Stimulated activated CD8-positive, alpha-beta memory T cell treated with anti-CD3 and anti-CD28 coated beads, Interleukin-7, amount 100 ng/mL, for 1 hour (primary cell): ENCODE results near the gene ATAD3B.
"Not testable (repeated sequence)": the region's sequence is repeated elsewhere in the genome, so short reads cannot be mapped to it uniquely, and the experiment has no call there.

Experiments
- DNase-seq, 2 donors: peaks; one replicate each; pipeline ENCODE4 v3.0.0-alpha.2; 2020; ENCODE audit warnings: low read depth in 2 of 2

Gene ATAD3B, protein sequence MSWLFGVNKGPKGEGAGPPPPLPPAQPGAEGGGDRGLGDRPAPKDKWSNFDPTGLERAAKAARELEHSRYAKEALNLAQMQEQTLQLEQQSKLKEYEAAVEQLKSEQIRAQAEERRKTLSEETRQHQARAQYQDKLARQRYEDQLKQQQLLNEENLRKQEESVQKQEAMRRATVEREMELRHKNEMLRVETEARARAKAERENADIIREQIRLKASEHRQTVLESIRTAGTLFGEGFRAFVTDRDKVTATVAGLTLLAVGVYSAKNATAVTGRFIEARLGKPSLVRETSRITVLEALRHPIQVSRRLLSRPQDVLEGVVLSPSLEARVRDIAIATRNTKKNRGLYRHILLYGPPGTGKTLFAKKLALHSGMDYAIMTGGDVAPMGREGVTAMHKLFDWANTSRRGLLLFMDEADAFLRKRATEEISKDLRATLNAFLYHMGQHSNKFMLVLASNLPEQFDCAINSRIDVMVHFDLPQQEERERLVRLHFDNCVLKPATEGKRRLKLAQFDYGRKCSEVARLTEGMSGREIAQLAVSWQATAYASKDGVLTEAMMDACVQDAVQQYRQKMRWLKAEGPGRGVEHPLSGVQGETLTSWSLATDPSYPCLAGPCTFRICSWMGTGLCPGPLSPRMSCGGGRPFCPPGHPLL

DNA sequence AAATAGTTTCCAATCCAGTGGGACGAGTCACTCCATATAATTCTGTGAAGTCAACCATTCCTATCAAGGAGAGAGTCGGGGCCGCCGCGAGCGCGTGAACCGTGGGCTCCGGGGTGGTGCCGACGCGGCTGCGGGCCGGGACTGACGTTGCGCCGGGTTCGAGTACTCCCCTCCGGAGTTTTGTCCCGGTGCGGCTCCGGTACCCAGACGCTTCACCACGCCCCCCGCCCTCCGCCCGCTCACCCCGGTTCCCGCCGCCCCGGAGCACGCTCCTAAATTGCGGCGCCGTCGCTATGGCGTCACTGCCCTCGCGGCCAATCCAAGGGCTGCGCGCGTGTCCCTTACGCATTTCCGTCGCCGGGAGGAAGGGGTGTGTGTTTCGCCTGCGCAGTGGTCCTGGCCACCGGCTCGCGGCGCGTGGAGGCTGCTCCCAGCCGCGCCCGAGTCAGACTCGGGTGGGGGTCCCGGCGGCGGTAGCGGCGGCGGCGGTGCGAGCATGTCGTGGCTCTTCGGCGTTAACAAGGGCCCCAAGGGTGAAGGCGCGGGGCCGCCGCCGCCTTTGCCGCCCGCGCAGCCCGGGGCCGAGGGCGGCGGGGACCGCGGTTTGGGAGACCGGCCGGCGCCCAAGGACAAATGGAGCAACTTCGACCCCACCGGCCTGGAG, at the start of gene ATAD3B:
Gene ATAD3B (plus strand): TSS at position 377 of the 664 bp plus-strand sequence. CDS start 120 bp downstream, at position 497.
- DNase-seq: peak; percentile 76 to 80

- DNase-seq: no peak
Observed at GRCh38 chr1:1421907-1422464, 49.6 kb upstream of the ATAD3B start.

DNA sequence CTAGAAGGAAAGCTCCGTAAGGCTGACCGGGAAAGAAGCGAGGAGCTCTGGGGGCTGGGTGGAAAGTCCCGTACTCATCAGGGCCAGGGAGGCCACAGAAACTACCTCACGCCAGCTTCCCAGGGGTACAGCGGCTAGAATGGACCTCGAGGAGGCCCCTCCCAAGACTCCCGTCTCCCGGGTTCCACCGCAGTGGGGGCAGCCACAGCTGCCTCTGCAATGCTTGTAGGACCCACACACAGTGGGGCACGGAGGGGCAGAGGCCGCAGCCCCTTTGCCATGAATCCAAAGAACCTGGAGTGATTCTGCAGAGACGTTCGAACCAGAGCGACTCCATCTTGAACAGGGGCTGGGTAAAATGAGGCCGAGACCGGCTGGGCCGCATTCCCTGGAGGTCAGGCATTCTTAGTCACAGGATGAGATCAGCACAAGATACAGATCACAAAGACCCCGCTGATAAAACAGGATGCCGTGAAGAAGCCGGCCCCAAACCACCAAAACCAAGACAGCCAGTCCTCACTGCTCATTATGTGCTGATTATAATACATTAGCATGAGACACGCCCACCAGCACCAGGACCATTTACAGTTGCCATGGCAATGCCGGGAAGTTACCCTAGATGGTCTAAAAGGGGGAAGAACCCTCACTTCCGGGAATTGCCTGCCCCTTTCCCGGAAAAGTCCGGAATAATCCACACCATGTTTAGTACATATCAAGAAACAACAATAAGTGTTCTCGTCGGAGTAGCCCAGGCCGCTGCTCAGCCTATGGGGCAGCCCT, 48.9 kb upstream of the ATAD3B start:
- DNase-seq: no peak

DNA sequence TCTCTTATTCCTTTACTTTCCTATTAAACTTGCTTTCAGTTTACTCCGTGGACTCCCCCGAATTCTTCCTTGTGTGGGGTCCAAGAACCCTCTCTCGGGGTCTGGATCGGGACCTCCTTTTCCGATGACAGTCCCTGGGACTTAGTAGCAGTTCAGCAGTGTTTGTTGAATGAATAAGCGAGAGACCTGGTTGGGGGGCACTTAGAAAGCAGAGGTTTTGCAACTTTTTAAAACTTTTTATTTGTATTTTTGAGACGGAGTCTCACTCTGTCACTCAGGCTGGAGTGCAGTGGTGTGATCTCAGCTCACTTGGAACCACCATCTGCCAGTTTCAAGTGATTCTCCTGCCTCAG, 48.3 kb upstream of the ATAD3B start:
- DNase-seq: no peak

DNA sequence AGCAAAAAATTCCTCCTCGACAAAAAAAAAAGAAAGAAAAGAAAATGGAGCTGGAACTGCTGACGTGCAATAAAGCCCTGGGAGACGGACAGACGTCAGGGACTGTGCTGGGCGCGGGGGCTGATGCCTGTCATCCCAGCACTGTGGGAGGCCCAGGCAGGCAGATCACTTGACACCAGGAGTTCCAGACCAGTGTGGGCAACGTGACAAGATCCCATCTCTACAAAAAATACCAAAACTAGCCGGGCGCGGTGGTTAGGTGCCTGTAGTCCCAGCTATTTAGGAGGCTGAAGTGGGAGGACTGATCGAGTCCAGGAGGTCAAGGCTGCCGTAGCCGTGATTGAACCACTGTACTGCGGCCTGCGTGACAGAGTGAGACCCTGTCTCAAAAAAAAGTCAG, 46.9 kb upstream of the ATAD3B start:
- DNase-seq: no peak

DNA sequence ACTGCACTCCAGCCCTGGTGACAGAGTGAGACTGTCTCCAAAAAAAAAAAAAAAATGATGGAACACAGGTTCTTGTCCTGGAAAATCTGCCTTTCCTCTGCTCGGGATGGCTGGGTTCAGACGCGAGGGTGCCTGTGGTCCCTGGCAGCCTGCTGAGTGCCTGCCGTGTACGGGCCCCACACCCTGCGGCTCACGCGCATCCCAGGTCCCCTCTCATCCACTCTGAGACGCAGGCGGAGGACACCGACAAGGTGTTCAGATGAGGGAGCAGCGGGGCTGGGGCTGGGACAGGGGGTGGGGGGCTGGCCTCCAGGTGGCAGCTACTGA, 46.2 kb upstream of the ATAD3B start:
- no peak for DNase-seq

- DNase-seq: no peak
Observed at GRCh38 chr1:1425753-1426495, 45.6 kb upstream of the ATAD3B start.

- DNase-seq: no peak
Observed at GRCh38 chr1:1426496-1427105, 45.0 kb upstream of the ATAD3B start.

GRCh38 chr1:1427106-1427819, 44.3 kb upstream of the ATAD3B start:
- DNase-seq: no peak

DNA sequence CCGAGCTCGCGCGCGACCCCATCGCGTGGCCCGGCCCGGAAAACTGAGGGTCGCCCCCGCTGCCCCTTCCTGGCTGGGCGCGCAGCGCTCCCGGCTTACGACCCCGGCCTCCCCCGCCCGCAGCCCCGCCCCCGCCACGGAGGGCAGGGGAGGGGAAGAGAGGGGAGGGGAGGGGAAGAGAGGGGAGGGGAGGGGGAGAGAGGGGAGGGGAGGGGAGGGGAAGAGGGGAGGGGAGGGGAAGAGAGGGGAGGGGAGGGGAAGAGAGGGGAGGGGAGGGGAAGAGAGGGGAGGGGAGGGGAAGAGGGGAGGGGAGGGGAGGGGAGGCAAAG, 43.8 kb upstream of the ATAD3B start:
- DNase-seq: no peak

DNA sequence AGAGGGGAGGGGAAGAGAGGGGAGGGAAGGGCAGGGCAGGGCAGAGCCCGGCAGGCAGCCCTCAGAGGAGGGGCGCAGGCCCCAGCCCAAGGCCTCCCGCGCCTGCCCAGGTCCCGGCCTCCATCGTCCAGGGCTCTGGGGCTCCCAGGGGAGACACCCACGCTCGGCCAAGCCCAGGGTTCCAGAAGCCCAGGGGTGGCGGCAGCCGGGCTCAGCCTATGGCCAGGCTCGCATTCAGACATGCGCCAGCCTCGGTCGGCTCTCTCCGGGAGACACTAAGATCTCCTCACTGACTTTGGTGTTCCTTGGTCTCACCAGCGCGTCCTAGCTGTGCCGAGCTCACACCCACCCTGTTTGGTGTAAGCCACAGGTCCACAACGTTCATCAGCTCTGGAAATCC, 43.4 kb upstream of the ATAD3B start:
- no peak for DNase-seq

DNA sequence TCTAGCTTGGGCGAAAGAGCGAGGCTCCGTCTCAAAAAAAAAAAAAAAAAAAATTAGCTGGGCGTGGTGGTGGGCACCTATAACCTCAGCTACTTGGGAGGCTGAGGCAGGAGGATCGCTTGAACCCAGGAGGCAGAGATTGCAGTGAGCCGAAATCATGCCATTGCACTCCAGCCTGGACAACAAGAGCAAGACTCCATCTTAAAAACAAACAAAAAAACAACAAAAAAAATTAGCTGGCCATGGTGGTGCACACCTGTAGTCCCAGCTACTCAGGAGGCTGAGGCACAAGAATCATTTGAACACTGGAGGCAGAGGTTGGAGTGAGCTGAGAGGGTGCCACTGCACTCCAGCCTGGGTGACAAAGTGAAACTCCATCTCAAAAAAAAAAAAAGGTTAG, 42.6 kb upstream of the ATAD3B start:
- DNase-seq: not testable (repeated sequence)

DNA sequence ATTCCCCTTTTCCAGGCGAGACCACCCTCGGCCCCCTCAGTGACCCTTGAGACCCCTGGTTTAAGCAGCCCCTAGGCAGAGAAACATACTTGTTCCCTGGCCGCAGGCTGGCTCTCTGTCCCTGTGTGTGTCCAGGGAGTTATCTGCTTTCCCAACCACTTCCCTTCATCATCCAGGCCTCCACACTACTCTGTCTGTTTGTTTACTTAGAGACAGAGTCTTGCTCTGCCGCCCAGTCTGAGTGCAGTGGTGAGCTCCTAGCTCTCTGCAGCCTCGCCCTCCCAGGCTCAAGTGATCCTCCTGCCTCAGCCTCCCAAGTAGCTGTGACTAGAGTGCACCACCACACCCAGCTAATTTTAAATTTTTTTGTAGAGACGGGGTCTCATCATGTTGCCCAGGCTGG, 41.9 kb upstream of the ATAD3B start:
- DNase-seq: no peak

GRCh38 chr1:1430114-1430982, 41.2 kb upstream of the ATAD3B start:
- no peak for DNase-seq

GRCh38 chr1:1430992-1431844, 40.3 kb upstream of the ATAD3B start:
- no peak for DNase-seq

GRCh38 chr1:1431845-1432273, 39.7 kb upstream of the ATAD3B start:
- DNase-seq: no peak

- DNase-seq: no peak
Observed at GRCh38 chr1:1432274-1432950, 39.2 kb upstream of the ATAD3B start.
